DMS53 (cell line): ENCODE data around the gene POLD2.

ENCODE experiments used
- DNase-seq: peaks from one replicate; lab custom pipeline; 2025; lab: John Stamatoyannopoulos, UW

Gene POLD2

DNA sequence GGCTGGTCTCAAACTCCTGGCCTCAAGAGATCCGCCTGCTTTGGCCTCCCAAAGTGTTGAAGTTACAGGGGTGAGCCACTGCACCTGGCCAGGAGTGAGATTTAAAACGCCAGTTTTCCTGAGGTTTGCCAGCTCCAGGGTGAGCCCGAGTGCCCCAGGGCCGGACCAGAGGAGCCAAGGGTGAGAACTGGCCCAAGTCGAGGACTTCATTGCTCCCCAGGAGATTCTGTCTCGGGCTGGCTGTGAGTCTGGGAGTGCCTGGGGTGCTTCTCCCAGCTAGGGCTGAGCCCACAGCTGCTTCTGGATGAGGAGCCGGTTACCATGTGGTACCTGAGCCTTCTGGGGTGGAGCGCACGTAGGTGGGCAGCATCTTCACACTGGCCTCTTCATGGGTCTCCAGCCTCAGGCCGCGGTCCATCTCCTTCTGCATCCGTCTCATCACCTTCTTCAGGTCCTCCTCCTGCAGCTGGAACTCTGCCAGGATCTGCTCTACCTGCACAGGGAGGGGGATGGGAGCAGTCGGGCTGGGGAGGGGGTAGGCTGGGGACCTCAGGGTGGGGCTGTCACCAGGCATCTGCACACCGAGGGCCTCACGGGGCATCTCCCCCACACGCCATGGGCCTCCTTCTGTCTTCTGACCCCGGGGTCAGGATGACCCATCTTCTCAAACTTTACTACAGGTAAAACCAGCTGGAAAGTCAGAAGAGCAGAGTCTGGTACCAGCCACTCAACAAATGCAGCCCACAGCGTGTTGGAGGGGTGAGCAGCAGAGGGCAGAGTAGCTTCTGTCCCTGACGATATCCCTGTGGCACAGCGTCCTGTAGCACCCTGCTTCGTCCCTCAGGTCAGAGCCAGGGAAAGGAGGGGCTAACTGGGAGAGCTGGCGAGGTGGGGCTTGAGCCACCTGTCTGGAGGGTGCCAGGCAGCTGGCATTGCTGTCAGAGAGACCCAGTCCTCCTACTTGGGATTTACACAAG lies 29.9 kb upstream of the POLD2 start:
- peak; percentile 34 for DNase-seq

DNA sequence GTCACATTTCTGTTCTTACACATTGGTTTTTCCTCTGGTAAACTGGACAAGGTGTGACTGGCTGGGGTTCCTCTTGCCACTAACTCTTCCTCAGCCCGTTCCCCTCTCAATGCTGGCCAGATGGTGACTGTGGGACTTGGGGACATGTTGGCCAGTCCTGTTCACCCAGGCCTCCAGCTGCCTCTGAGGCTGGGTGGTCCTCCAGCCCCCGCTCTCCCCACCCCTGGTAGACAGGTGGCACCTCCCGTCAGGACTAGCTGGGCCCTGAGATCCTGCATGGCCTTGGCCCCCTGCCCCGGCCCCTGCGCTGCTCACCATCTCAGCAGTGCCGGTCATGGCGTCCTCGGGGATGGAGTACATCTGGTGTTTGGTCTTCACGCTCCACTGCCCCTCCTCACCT lies 28.6 kb upstream of the POLD2 start:
- no peak for DNase-seq

DNA sequence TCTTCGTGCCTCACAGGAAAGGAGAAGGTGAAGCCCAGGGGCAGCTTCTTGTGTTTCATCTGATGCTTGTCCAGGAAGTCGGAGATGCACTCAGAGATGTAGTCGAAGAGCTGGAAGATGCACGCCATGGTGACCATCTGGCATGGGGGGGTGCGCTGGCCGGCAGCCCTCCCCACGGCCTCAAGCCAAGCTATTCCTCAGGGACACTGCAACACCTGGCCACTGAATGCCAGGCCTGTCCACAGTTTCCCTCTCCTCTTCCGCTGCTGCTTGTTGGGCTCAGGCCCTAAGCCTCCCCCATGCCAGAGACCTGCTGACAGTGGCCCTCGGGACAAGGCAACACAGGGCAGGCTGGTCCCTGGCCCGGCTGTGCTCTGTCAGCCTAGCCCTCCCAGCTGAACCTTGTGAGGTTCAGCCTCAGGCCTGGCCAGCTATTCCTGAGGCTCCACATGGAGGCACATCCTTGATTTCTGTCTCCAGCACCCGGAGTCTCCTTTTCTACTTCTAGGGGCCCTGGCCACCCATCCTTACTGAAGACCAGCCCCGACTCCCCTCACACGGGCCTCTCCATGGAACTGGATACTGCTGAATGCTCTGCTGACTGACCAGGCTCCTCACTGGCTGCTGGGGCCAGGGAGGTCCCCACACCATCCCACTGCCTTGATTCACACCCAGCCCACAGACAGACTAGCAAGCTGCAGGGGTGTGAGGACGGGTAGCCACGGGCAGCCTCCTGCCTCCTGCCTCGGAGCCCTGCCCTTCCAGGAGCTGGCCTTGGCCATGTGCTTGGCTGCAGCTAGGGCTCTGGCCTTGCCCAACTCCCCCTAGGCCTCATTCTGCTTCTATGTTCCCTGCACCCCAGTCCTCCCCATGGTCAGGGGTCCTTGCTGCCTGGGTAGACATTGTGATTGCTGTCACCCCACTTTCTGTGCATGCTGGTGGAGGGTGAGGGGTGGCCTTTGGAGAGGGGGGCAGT lies 27.9 kb upstream of the POLD2 start:
- DNase-seq = no peak

GRCh38 chr7:44150466-44150832 lies 27.1 kb upstream of the POLD2 start:
- peak; percentile 30 for DNase-seq

DNA sequence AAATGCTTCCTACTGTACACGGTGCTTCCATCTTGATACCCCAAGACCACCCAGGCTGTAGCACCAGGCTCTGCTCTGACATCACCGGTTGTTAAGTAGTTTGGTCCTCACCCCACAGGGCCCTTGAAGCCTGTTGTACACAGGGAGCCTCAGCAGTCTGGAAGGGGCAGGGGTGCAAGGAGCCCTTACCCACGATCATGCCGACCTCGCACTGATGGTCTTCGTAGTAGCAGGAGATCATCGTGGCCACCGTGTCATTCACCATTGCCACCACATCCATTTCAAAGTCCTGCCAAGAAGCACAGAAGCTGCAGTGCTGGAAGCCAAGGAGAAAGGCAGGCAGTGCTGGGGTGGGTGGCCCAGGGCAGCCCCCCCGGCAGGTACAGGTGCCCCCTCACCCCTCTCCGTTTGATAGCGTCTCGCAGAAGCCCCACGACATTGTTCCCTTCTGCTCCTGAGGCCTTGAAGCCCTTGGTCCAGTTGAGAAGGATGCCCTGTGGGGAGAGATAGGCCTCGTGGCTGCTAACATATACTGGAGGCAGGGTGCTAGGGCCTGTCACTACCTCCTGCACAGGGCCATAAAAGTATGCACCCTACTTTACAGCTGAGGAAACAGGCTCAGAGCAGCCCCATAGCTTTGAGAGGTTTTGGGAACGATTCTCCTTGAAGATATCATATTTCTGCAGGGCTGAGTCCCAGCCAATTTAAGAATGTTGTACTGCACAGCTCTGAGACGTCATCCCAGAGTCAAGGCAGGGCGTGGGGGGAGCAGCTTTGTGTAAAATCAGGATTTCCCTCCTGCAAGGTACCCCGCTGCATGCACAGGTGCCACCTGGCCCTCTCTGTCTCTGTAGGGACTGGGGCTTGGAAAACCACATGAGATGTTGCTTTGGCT lies 26.5 kb upstream of the POLD2 start:
- DNase-seq = no peak

GRCh38 chr7:44148961-44149536 lies 25.7 kb upstream of the POLD2 start:
- no peak for DNase-seq

GRCh38 chr7:44148166-44148565 lies 24.8 kb upstream of the POLD2 start:
- DNase-seq = no peak

- DNase-seq = no peak
Observed at GRCh38 chr7:44147026-44147991, 24.0 kb upstream of the POLD2 start.

GRCh38 chr7:44145969-44146911 lies 22.9 kb upstream of the POLD2 start:
- peak; percentile 91 for DNase-seq

GRCh38 chr7:44145479-44145968 lies 22.2 kb upstream of the POLD2 start:
- DNase-seq = no peak

DNA sequence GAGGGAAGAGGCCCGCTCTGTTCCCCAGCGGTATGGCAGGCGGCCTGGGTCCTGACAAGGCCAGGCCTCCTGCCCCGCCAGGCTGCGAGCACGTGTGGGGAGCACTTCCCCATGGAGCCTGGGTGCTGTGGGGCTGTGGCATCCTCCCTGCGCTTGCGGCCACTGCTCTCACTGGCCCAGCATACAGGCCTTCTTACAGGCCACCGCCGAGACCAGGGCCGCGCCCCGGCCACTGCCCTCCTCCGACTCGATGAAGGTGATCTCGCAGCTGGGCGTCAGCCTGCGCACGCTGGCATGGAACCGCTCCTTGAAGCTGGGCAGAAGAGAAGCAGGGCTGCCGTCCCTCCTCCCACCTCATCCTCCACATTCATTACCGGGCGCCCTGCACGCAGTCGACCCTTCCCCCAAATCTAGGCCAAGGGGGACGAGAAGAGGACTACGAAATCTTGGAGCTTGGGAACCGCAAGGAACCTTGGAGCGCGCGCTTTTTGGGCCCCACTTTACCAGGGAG lies 21.7 kb upstream of the POLD2 start:
- DNase-seq = no peak

DNA sequence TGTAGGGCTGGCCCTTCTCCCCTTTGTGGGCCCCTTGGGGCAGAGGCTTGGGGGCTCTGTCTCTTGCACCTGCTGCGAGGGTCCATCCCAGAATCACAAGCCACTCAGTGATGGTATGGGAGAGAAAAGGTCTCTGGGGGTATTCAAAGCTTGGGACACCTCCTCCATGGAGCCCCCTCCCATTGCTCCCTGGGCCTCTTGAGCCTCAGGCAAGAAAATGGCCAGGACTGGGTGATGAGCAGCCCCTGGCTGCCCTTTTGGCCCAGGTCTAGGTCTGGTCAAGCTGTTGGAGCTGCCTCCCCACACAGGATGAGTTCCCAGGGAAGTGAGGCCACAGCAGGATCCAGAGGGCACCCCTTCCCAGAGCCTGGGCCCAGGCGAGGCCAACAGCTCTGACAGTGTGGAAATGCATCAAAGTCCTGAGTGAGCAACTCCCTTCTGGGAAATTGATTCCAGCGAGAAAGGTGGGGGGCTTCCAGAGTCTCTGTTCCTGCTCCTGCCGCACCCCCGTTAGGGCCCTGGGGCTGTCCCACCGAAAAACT lies 21.1 kb upstream of the POLD2 start:
- no peak for DNase-seq

DNA sequence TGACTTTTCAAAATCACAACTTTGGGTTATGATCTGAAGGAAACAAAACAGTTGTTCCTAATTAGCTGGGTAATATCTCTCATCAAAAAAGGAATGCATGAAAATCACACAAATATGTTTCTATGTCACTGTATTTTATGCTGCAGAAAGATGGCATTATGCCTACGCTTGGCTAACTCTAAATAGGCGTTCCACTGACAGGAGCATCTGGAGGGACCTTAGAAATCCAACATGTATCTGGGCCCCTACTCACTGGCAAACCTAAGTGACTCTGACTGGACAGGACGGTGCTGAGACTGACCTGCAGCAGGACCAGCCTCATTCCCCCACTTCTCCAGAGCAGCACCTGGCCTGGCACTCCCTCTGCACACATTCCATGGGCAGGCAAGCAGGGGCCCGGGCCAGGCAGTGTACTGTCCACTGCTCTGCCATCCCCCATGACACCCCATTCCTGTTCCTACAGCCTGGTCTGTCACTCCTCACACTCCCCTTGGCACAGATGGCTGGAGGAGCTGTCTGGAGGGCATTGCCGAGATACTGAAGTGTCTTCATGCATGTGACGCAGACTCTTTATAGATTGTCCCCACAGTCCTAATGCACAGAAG lies 20.4 kb upstream of the POLD2 start:
- no peak for DNase-seq

DNA sequence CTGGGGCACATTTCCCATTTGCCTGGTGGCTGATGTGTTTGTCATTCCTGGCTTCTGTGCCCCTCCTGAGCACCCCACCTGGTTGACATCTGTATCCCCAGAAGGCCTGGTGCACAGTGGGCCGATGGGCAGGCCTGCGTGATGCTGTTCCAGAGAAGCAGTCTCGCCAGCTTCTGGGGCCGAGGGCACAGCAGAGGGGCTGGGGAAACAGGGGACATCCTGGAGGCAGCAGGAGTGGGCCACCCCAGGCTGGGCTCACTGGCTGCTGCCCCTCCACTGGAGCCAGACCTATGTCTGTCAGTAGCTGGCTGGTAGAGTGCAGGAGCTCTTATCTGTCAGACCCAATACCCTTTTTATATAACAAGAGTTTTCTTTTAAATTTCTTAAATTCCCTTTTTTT lies 18.7 kb upstream of the POLD2 start:
- DNase-seq = no peak

- DNase-seq = no peak
Observed at GRCh38 chr7:44141221-44141850, 18.0 kb upstream of the POLD2 start, which contains the start of gene MYL7. TSS of gene MYL7 (minus strand) at chr7:44141332. CDS start at chr7:44141305, 27 bp downstream.

GRCh38 chr7:44140341-44140740 lies 17.0 kb upstream of the POLD2 start:
- DNase-seq = no peak

DNA sequence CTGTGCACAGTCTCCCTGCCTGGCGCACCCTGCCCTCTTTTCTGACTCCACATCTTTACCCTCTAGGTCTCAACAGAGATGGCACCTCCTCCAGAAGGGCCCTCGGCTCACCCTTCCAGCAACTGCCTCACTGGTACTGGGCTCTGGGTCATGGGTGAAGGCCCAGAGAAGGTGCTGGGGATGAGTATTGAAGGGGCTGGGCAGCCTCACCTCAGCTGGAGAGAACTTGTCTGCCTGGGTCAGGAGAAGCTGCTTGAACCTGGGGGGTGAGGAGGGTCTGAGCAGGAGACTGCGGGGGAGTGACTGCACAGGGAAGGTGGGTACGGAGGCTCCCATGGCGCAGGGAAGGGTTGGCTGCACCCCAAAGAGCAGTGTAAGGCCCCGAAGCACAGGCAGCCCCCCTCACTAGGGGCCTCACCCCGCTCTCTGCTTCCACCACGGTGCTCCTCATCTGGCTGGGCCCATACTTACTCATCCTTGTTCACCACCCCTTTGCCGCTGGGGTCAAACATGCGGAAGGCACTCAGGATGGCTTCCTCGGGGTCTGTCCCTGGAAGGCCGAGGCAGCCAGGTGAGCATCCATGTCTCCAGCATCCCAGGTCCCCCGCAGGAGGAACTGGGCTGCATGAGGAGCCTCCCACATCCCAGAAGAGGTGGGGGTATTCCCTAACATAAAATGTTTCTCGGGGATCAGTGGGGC lies 16.1 kb upstream of the POLD2 start:
- no peak for DNase-seq
